H1 (cell line): ENCODE measurements around the gene ZNF654. TPM values are rescaled to one million over a fixed set of nuclear protein-coding genes. Genes with fewer than 3 reads are reported as not detected.

Source experiments
- CHD7 ChIP-seq: fragments of 300-600 bp; sonication (generic); IDR thresholded peaks from 2 replicates; pipeline ENCODE4 v1.7.1; 2012; ENCODE audit warnings: low read length, moderate library complexity, mild to moderate bottlenecking, inconsistent platforms; ENCODE audit not compliant: insufficient replicate concordance
- CTCF ChIP-seq, 3 experiments: IDR thresholded peaks; 1 replicate in 2 of 3; 2 replicates in 1 of 3; pipeline versions ENCODE4 v1.5.1 to v1.6.1; 2011; ENCODE audit warnings: low read length in 3 of 3, mild to moderate bottlenecking in 3 of 3, inconsistent platforms in 2 of 3, low read depth in 1 of 3, moderate library complexity in 1 of 3; ENCODE audit not compliant: insufficient read depth in 1 of 3; ENCODE audit errors: control extremely low read depth in 1 of 3
- KDM1A ChIP-seq: fragments of 200-600, 300-600 bp; sonication (generic); IDR thresholded peaks from 2 replicates; pipeline ENCODE4 v1.7.1; 2016; ENCODE audit warnings: mild to moderate bottlenecking, low read length, borderline replicate concordance
- POLR2A ChIP-seq, 2 experiments: IDR thresholded peaks; 1 replicate in 1 of 2; 2 replicates in 1 of 2; pipeline ENCODE4 v1.6.1; 2011; ENCODE audit warnings: low read depth in 2 of 2, low read length in 2 of 2, mild to moderate bottlenecking in 2 of 2; ENCODE audit errors: control extremely low read depth in 1 of 2
- RAD21 ChIP-seq, 2 experiments: IDR thresholded peaks in 1 of 2; conservative IDR thresholded peaks in 1 of 2; 2 replicates each; pipeline ENCODE4 v1.6.1; 2011; ENCODE audit warnings: low read depth in 2 of 2, low read length in 2 of 2, improper control_type of control experiment in 1 of 2, inconsistent platforms in 1 of 2, mild to moderate bottlenecking in 1 of 2, moderate library complexity in 1 of 2
- RBBP5 ChIP-seq: IDR thresholded peaks from 2 replicates; pipeline ENCODE4 v1.7.1; 2012; ENCODE audit warnings: low read depth, mild to moderate bottlenecking, inconsistent platforms, low read length, moderate library complexity, borderline replicate concordance
- TEAD4 ChIP-seq: IDR thresholded peaks from 2 replicates; pipeline ENCODE4 v1.6.1; 2012; ENCODE audit warnings: low read depth, low read length, inconsistent platforms, mixed read lengths
- polyA plus RNA-seq, 7 experiments: library from polyadenylated mRNA; depleted of rRNA in 3 of 7; stranded (reverse) in 5 of 7; unstranded in 2 of 7; fragments of >200 nt in 5 of 7; fragments of 200-250 nt in 2 of 7; gene quantifications; 1 replicate in 5 of 7; 2 replicates in 1 of 7; 4 replicates in 1 of 7; pipeline versions ENCODE4 v1.2.1 to v1.2.3, GENCODE V29; 2011 to 2013; ENCODE audit warnings: missing spikeins in 2 of 7, mixed read lengths in 2 of 7
- total RNA-seq: library from RNA; stranded (reverse); fragmentation: NEBNext Ultra II Directional; extraction: Animal tissue kit (Norgen Biotek cat#: 25700); gene quantifications from 2 replicates; pipeline ENCODE4 v1.2.1, GENCODE V29; 2021

Gene ZNF654
- total and polyA plus RNA-seq, 2 of the 8 experiments (the other 6 are each of a cell fraction or from before 2014, with no cell fraction given), result 0.47 to 5.3 TPM

GRCh38 chr3:88180398-88180999 is 121.4 kb downstream of the ZNF654 start (continued):
- no peak for TF ChIP-seq CHD7
- no peak for TF ChIP-seq KDM1A
- no peak for TF ChIP-seq POLR2A (IDR thresholded peaks at IDR 0.05; ENCODE audit: control extremely low read depth in 1 of 2, low read depth in 2 of 2, low read length in 2 of 2)
- no peak for TF ChIP-seq TEAD4
- TF ChIP-seq CTCF (IDR thresholded peaks at IDR 0.05; ENCODE audit: control extremely low read depth in 1 of 3, insufficient read depth in 1 of 3, low read depth in 1 of 3, low read length in 3 of 3), result peak in 2 of 3 experiments; percentile 10 to 43; a peak in 2 of 4 replicates
- no peak for TF ChIP-seq RBBP5
- TF ChIP-seq RAD21 (IDR thresholded peaks at IDR 0.05 in 1 of 2, conservative IDR thresholded peaks at IDR 0.05 in 1 of 2; ENCODE audit: low read depth in 2 of 2, low read length in 2 of 2), result peak; percentile 61 to 63
